ENCODE data around the gene TMEM138. TPM values are rescaled to one million over a fixed set of nuclear protein-coding genes. Genes with fewer than 3 reads are reported as not detected.

Gene TMEM138
- total RNA-seq, 2 donors from 2014 or later, result 46.1 to 48.9 TPM

DNA sequence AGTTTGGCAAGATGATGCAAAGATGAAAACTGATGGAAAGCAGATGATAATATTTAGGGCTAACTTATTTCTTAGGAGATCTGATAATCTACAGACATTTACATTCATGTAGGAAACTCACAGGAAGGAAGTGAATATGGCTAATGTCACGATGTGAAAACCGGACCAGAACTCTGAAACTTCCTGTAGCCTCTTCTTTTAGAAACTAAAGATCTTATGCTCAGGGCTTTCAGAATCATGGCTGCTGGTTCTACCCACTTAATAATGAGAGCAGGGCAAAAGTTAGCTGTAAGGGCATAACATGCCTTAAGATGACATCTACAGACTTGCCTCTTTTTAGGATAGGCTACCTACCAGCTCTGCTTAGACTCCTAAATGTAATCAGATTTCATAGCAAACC, 52.4 kb downstream of the TMEM138 start:
- H3K36me3 Mint-ChIP-seq (ENCODE audit: low read depth), result peaks cover 4% of the 10 kb centered on the region
- ATAC-seq, result no peak

DNA sequence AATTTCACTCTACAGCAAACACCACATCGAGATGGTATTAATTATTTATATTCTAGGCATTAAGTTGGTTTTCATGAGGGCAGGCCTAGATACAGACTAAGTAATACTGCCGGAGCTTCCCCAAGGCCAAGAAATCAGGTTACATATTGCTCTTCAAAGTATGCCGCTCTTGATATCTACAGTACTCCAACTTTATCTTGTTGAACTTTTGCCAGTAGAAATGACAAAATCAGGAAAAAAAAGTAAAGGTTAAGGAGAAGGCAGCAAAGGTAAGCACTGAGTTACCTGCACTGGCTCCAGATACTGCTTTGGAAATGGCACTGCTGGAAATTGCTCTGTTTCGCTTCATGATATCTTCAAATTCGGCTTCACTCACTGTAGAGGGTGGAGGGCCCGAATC, 53.2 kb downstream of the TMEM138 start:
- Mint-ChIP-seq H3K27ac (peak overlapping the region; percentile 63), H3K27me3 (no peaks in the 10 kb centered on the region), H3K4me1 (peaks cover 11% of the 10 kb centered on the region), H3K4me3 (no peak overlapping the region), H3K36me3 (ENCODE audit: low read depth) (peaks cover 4% of the 10 kb centered on the region)
- DNase-seq (no peak), ATAC-seq (no peak)
- no peaks in the 10 kb centered on the region for H3K9me3 ChIP-seq (ENCODE audit: control insufficient read depth, low read length, poor library complexity, severe bottlenecking)

More for the DNA sequence above, 52.4 kb downstream of the TMEM138 start:
- peak overlapping the region; percentile 31 for H3K4me3 Mint-ChIP-seq
- H3K27ac Mint-ChIP-seq, result no peak overlapping the region
- no peaks in the 10 kb centered on the region for H3K27me3 Mint-ChIP-seq
- DNase-seq, result no peak
- H3K9me3 ChIP-seq (ENCODE audit: control insufficient read depth, low read length, poor library complexity, severe bottlenecking), result no peaks in the 10 kb centered on the region
- H3K4me1 Mint-ChIP-seq, result peaks cover 11% of the 10 kb centered on the region

DNA sequence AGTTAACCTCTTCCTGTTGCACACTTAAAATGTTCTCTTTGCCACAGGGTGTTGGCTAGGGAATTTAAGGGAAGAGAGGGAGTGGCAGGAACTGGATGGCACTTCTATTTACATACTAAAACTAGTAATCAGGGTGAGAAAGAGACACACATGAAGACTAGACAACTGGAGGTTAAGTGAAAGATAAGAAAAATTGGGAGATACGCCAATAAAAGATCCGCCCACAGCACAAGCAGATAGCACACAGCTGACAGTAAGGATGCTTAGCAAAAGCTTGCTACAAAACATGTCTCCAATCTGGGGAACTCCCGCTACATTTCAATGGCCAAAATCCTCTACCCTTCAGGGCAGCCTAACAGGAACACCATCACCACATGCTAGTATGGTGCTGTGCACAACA, 54.8 kb downstream of the TMEM138 start:
- H3K27ac Mint-ChIP-seq, result peak overlapping the region; percentile 63
- H3K27me3 Mint-ChIP-seq, result no peaks in the 10 kb centered on the region
- DNase-seq, result no peak
- peaks cover 14% of the 10 kb centered on the region for H3K4me1 Mint-ChIP-seq
- no peaks in the 10 kb centered on the region for H3K9me3 ChIP-seq (ENCODE audit: control insufficient read depth, low read length, poor library complexity, severe bottlenecking)
- ATAC-seq, result no peak
- H3K36me3 Mint-ChIP-seq (ENCODE audit: low read depth), result no peaks in the 10 kb centered on the region
- no peak overlapping the region for H3K4me3 Mint-ChIP-seq

DNA sequence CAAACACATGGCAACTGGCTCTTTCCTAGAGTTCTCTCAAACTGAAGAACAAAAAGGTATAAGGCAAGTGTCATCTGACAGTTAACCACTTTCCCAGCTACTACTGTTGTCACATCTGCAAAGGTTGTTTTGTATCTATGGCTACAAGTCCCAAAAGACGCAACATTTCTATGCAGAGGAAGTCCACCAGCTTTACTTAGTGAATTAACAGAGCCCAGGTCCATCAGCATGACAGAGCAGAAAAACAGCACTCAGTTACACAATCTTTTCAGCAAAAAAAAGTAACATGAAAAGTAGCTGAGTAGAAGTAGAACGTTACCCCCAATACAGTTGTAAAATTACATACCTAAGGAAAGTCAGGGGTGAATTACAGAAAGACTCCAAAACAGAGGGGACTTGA, 55.5 kb downstream of the TMEM138 start:
- Mint-ChIP-seq H3K4me1 (peaks cover 16% of the 10 kb centered on the region), H3K36me3 (ENCODE audit: low read depth) (no peaks in the 10 kb centered on the region)

DNA sequence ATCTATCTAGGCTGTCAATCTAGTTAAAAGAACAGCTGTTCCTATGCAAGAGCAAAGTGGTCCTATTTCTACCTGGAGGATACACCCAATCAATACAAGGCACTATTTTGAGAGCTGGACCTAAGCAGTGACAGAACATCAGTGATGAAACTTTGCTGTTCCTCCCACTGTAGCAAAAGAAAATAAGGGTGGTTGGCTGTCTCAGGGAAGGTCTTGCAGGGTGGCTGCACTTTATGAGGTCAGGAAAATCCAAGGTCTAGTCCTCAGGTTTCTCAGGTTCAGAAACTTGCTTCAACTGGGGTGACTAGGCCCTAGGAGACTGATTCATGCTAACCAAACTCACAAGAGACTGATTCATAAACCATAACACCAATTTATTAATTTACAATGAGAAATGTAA, 56.0 kb downstream of the TMEM138 start:
- Mint-ChIP-seq H3K4me1 (peaks cover 17% of the 10 kb centered on the region), H3K27me3 (no peaks in the 10 kb centered on the region), H3K4me3 (no peak overlapping the region), H3K36me3 (ENCODE audit: low read depth) (no peaks in the 10 kb centered on the region), H3K27ac (peak overlapping the region; percentile 63)
- H3K9me3 ChIP-seq (ENCODE audit: control insufficient read depth, low read length, poor library complexity, severe bottlenecking), result no peaks in the 10 kb centered on the region
- no peak for DNase-seq
- ATAC-seq, result no peak

More for the DNA sequence above, 55.5 kb downstream of the TMEM138 start:
- H3K9me3 ChIP-seq (ENCODE audit: control insufficient read depth, low read length, poor library complexity, severe bottlenecking), result no peaks in the 10 kb centered on the region
- ATAC-seq (peak; percentile 32), DNase-seq (no peak)
- H3K27ac Mint-ChIP-seq, result peak overlapping the region; percentile 63
- H3K4me3 Mint-ChIP-seq, result no peak overlapping the region
- H3K27me3 Mint-ChIP-seq, result no peaks in the 10 kb centered on the region

Other genes with a start within 250 kb of the TMEM138 start
- 1 to 10 TPM; 3.5 to 5.6 TPM for gene VPS37C, start 200.9 kb upstream of the TMEM138 start, total RNA-seq
- not detected for gene PGA3, start 158.9 kb upstream of the TMEM138 start, total RNA-seq
- not detected for gene PGA4, start 140.0 kb upstream of the TMEM138 start, total RNA-seq
- gene PGA5, start 121.2 kb upstream of the TMEM138 start, total RNA-seq, result not detected
- gene VWCE, start 67.1 kb upstream of the TMEM138 start, total RNA-seq, result 1 to 10 TPM in 1 of 2 donors, under 1 TPM in 1; 0.65 to 1.4 TPM
- gene DDB1, start 29.3 kb upstream of the TMEM138 start, total RNA-seq, result 100 to 1,000 TPM; 147 to 184 TPM
- gene TKFC, start 29.1 kb upstream of the TMEM138 start, total RNA-seq, result 10 to 100 TPM; 39.6 to 41.9 TPM
- gene CYB561A3, start 492 bp upstream of the TMEM138 start, total RNA-seq, result 10 to 100 TPM; 32.4 to 35.6 TPM
- 1 to 10 TPM; 5.1 to 5.9 TPM for gene TMEM216, start 30.2 kb downstream of the TMEM138 start, total RNA-seq
- gene CPSF7, start 67.6 kb downstream of the TMEM138 start, total RNA-seq, result 100 to 1,000 TPM in 1 of 2 donors, 10 to 100 TPM in 1; 94.7 to 104 TPM
- gene SDHAF2, start 67.8 kb downstream of the TMEM138 start, total RNA-seq, result 10 to 100 TPM; 31.1 to 32.7 TPM
- not detected for gene LRRC10B, start 146.4 kb downstream of the TMEM138 start, total RNA-seq
- gene SYT7, start 218.7 kb downstream of the TMEM138 start, total RNA-seq, result not detected